ENCODE data around the gene FKBP9. TPM values are rescaled to one million over a fixed set of nuclear protein-coding genes. Genes with fewer than 3 reads are reported as not detected.
A peak's percentile ranks its signal among the peaks of the same experiment; 100 is the strongest.

The FKBP9 gene
- total RNA-seq, 1 experiment from 2014 or later = 160 TPM

DNA sequence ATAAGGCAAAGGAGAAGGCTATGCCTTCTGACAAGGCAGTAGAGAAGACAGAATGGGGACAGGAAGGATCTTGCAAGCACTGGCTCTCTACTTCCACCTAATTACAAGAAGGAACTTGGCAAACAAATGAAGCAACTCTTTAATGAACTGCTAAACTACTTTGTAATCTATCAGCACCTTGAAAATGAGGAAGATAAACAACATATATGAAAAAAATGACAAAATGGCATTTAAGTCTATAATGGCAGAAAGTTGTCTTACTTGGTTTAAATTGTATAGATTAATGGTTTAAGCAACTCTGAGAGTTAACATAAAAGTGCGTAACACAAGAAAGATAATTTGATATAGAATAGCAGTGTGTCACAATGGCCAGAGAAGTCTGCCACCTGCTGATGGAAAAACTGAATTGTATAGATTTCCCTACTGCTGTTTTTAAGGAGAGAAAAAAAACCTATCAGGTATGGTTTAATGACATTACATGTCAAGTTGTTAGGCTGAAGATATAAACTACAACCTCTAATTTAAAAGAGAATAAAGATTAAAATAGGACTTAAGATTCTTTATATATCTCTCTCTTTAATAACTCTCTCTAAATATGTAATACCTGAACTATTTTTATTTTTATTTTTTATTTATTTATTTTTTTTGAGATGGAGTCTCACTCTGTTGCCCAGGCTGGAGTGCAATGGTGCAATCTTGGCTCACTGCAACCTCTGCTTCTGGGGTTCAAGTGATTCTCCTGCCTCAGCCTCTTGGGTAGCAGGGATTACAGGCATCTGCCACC is 93.5 kb downstream of the FKBP9 start:
- intact Hi-C loops (cut with micrococcal nuclease; ENCODE audit: unreplicated experiment) = loop anchor here (1.0 to 10.0 kb wide), 3 partner anchors 162 to 286 kb away; no protein-coding TSS in a partner anchor
- Mint-ChIP-seq H3K27me3 (ENCODE audit: unreplicated experiment) (no peaks in the 10 kb centered on the region), H3K27ac (ENCODE audit: unreplicated experiment) (no peak overlapping the region), H3K4me3 (ENCODE audit: low read depth, unreplicated experiment) (no peak overlapping the region), H3K4me1 (ENCODE audit: low read depth, unreplicated experiment) (peaks cover 17% of the 10 kb centered on the region), H3K9me3 (ENCODE audit: low read depth, unreplicated experiment) (no peaks in the 10 kb centered on the region), H3K36me3 (ENCODE audit: insufficient read depth, unreplicated experiment) (no peaks in the 10 kb centered on the region)
- TF ChIP-seq, protein P1, sequence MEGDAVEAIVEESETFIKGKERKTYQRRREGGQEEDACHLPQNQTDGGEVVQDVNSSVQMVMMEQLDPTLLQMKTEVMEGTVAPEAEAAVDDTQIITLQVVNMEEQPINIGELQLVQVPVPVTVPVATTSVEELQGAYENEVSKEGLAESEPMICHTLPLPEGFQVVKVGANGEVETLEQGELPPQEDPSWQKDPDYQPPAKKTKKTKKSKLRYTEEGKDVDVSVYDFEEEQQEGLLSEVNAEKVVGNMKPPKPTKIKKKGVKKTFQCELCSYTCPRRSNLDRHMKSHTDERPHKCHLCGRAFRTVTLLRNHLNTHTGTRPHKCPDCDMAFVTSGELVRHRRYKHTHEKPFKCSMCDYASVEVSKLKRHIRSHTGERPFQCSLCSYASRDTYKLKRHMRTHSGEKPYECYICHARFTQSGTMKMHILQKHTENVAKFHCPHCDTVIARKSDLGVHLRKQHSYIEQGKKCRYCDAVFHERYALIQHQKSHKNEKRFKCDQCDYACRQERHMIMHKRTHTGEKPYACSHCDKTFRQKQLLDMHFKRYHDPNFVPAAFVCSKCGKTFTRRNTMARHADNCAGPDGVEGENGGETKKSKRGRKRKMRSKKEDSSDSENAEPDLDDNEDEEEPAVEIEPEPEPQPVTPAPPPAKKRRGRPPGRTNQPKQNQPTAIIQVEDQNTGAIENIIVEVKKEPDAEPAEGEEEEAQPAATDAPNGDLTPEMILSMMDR (IDR thresholded peaks at IDR 0.05; ENCODE audit: unreplicated experiment) = peak; percentile 68
- CTCF ChIA-PET = no interaction called here
- peak; percentile 47 for DNase-seq
- BruUV-seq (replicated peaks) = no TSS peak

DNA sequence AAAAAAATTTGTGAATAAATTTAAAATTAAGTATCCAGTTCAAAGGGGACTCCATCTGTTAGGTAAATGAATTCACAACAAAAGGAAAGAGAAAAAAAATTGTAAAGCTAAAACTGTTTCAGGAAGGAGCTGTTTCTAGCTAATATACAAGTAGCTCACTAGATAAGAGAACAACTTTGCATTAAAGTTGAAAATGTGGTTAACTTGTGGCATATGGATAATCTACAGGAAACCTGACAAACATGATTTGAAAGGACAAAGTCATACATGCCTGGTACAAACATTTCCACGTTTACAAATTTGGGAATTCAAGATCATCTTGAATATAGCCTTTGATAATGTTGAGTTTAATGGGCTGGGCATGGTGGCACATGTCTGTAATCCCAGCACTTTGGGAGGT is 96.5 kb downstream of the FKBP9 start:
- TF ChIP-seq, protein P1 (IDR thresholded peaks at IDR 0.05; ENCODE audit: unreplicated experiment) = no peak
- no peak overlapping the region for H3K27ac Mint-ChIP-seq (ENCODE audit: unreplicated experiment)
- peaks cover 5% of the 10 kb centered on the region for H3K36me3 Mint-ChIP-seq (ENCODE audit: insufficient read depth, unreplicated experiment)
- H3K9me3 Mint-ChIP-seq (ENCODE audit: low read depth, unreplicated experiment) = no peaks in the 10 kb centered on the region
- H3K4me1 Mint-ChIP-seq (ENCODE audit: low read depth, unreplicated experiment) = peaks cover 25% of the 10 kb centered on the region
- no TSS peak for BruUV-seq (replicated peaks)
- H3K27me3 Mint-ChIP-seq (ENCODE audit: unreplicated experiment) = no peaks in the 10 kb centered on the region
- intact Hi-C loops (cut with micrococcal nuclease; ENCODE audit: unreplicated experiment) = loop anchor here (10.0 kb wide), 1 partner anchor 289 kb away; no protein-coding TSS in a partner anchor
- CTCF ChIA-PET = interaction anchor here (0.6 to 1.3 kb wide), 4 partner anchors 11 to 140 kb away, joined by 3 to 5 read pairs (median 3); no protein-coding TSS in a partner anchor
- H3K4me3 Mint-ChIP-seq (ENCODE audit: low read depth, unreplicated experiment) = no peak overlapping the region
- no peak for DNase-seq

DNA sequence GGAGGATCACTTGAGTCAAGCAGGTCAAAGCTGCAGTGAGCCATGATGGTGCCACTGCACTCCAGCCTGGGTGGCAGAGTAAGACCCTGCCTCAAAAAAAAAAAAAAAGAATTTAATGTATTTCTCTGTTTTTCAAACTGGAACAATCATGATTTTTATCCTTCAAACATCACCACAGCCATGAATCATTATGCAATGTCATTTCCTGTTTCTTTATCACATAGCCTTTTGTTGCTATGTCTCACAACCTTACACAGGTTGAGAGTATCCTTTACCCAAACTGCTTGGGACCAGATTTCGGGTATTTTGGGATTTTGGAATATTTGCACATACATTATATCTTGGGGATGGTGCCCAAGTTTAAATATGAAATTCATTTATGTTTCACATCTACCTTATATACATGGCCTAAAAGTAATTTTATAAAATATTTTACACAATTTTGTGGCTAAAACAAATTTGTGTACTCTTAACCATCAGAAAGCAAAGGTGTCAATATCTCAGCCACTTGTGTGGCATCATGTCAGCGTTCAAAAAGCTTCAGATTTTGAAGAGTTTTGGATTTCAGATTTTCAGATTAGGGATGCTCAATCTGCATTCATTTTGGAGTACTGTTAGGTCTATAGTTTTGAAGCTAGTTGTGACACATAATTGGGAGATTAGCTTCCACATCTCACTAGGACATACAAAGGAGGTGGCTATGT is 97.2 kb downstream of the FKBP9 start:
- CTCF ChIA-PET = interaction anchor here (0.6 kb wide), 1 partner anchor 141 kb away, joined by 3 read pairs; no protein-coding TSS in a partner anchor
- intact Hi-C loops (cut with micrococcal nuclease; ENCODE audit: unreplicated experiment) = loop anchor here (10.0 kb wide), 1 partner anchor 290 kb away; no protein-coding TSS in a partner anchor
- H3K36me3 Mint-ChIP-seq (ENCODE audit: insufficient read depth, unreplicated experiment) = peaks cover 5% of the 10 kb centered on the region
- DNase-seq = no peak
- H3K27ac Mint-ChIP-seq (ENCODE audit: unreplicated experiment) = no peak overlapping the region
- no peaks in the 10 kb centered on the region for H3K9me3 Mint-ChIP-seq (ENCODE audit: low read depth, unreplicated experiment)
- peaks cover 32% of the 10 kb centered on the region for H3K4me1 Mint-ChIP-seq (ENCODE audit: low read depth, unreplicated experiment)
- no peaks in the 10 kb centered on the region for H3K27me3 Mint-ChIP-seq (ENCODE audit: unreplicated experiment)
- TF ChIP-seq, protein P1 (IDR thresholded peaks at IDR 0.05; ENCODE audit: unreplicated experiment) = no peak
- BruUV-seq (replicated peaks) = no TSS peak
- no peak overlapping the region for H3K4me3 Mint-ChIP-seq (ENCODE audit: low read depth, unreplicated experiment)

DNA sequence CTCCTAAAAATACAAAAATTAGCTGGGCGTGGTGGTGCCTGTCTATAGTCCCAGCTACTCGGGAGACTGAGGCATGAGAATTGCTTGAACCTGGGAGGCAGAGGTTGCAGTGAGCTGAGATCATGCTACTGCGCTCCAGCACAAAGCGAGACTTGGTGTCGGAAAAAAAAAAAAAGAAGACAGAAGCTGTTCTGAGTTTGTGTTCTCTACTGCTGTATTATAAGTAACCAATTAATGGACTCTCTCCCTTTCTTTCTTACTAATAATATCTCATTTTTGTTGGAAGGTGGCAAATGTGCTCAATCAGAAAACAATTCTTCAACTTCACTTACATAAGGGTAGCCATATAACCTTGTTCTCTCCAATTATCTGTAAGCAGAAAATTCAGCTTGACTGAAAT is 97.9 kb downstream of the FKBP9 start:
- Mint-ChIP-seq H3K9me3 (ENCODE audit: low read depth, unreplicated experiment) (no peaks in the 10 kb centered on the region), H3K27ac (ENCODE audit: unreplicated experiment) (peak overlapping the region; percentile 4), H3K27me3 (ENCODE audit: unreplicated experiment) (no peaks in the 10 kb centered on the region), H3K36me3 (ENCODE audit: insufficient read depth, unreplicated experiment) (peaks cover 10% of the 10 kb centered on the region), H3K4me1 (ENCODE audit: low read depth, unreplicated experiment) (peaks cover 39% of the 10 kb centered on the region), H3K4me3 (ENCODE audit: low read depth, unreplicated experiment) (no peak overlapping the region)
- CTCF ChIA-PET = interaction anchor here (0.6 kb wide), 1 partner anchor 1887 kb away, joined by 3 read pairs; no protein-coding TSS in a partner anchor
- TF ChIP-seq, protein P1 (IDR thresholded peaks at IDR 0.05; ENCODE audit: unreplicated experiment) = no peak
- no TSS peak for BruUV-seq (replicated peaks)
- DNase-seq = no peak
- intact Hi-C loops (cut with micrococcal nuclease; ENCODE audit: unreplicated experiment) = loop anchor here (10.0 kb wide), 1 partner anchor 290 kb away; no protein-coding TSS in a partner anchor

Other genes with a start within 250 kb of the FKBP9 start
- 54.2 and 58.7 TPM in 2 replicates for gene KBTBD2, start 65.7 kb upstream of the FKBP9 start, total RNA-seq (2022)
- 77.7 and 127 TPM in 2 replicates for gene NT5C3A, start 105.3 kb downstream of the FKBP9 start, total RNA-seq (2022)
- 30.9 and 37.2 TPM in 2 replicates for gene RP9, start 152.0 kb downstream of the FKBP9 start, total RNA-seq (2022)
- gene BBS9, start 172.1 kb downstream of the FKBP9 start, total RNA-seq (2022) = 9.4 and 13.0 TPM in 2 replicates

Data from Calu3 (cell line).